HG02938 (cell line): ENCODE measurements around the gene RBP2.

Experiments
- ATAC-seq: cut with Tn5 transposase; IDR thresholded peaks from one replicate; pipeline ENCODE4 v1.9.1; 2021; ENCODE audit warnings: mild to moderate bottlenecking, moderate library complexity; ENCODE audit not compliant: unreplicated experiment

RBP2 gene

DNA sequence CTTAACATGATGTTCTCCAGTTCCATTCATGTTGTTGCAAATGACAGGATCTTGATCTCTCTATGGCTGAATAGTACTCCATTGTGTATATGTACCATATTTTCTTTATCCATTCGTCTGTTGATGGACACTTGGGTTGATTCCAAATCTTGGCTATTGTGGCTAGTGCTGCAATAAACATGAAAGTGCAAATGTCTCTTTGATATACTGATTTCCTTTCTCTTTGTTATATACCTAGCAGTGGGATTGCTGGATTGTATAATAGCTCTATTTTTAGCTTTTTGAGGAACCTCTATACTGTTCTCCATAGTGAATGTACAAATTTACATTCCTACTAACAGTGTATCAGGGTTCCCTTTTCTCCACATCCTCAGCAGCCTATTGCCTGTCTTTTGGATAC lies 5.9 kb upstream of the RBP2 start:
- no peak for ATAC-seq

DNA sequence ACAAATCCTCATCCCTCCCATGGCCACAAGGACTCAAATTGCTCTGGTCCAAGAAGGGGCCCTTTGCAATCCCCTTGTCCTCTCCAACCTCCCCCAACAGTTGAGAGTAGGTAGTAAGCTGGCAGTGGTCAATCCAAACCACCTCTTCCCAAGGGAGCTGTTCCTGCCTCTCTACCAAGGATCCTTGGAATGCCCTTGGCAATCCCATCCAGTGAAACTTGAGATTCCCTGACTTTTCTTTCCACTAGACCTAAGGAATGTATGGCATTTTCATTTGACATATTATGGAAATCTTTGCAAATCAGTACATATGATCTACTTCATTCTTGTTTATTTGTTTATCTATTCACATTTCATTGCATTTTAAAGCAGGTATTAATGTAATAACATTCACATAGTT lies 4.8 kb upstream of the RBP2 start:
- no peak for ATAC-seq

DNA sequence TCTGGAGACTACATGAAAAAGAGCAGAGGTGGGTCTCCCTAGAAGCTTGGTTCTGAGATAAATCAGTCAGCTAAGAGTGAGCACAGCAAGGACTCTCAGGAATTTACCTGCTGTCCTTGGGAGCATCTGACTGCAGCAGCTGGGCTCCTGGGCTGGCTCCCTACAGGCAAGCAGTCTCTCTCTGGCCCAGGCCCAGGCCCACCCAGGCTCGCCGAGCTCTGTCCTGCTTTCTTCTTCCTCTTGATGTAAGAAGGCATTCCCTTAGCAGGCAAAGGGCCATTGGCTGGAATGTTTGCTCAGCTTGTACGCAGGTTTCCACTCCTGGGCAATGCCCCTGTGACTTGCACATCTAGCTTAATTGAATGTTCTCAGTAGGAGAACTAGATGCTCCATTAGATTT lies 4.3 kb upstream of the RBP2 start:
- ATAC-seq: no peak

DNA sequence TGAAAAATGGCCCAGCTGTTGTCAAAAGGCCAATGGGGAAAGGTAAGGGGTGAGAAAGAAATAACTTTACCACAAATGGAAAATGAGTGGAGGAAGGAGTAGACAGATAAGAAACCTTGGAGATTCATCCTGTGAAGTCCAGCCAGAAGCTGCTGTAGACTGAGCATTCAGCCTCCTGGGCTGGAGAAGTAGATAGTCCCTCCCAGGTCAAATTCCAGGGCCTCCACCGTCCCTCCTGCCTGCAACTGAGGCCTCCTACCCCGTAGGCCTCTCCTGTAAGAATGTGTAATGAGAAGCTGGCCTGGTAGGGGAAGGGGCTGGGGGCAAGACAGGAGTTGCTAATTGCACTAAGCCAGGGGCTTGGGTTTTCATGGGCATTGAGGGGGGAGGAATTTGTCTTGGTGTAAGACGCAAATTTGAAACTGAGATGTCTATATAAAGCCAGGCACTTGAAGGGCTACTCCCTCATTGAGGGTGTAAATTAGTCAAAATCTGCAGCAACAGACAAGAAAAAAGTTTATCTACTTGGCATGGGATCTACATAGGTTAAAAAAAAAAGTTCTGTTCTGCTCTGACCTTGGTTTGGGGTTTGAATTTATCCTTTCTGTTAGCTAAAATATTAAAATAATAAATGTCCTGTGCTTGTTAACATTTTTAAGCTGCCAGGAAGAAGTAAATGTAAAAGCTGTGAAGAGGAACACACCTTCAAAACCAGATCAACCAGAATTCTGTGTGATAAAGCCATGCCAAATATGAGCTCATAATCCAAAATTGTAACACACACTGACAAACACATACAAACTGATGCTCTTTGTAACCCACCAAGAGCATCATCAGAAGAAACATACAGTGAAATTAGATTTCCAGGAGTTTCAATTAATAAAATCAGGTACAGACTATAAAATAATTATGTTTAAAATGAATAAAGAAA lies 1.7 kb upstream of the RBP2 start:
- no peak for ATAC-seq

DNA sequence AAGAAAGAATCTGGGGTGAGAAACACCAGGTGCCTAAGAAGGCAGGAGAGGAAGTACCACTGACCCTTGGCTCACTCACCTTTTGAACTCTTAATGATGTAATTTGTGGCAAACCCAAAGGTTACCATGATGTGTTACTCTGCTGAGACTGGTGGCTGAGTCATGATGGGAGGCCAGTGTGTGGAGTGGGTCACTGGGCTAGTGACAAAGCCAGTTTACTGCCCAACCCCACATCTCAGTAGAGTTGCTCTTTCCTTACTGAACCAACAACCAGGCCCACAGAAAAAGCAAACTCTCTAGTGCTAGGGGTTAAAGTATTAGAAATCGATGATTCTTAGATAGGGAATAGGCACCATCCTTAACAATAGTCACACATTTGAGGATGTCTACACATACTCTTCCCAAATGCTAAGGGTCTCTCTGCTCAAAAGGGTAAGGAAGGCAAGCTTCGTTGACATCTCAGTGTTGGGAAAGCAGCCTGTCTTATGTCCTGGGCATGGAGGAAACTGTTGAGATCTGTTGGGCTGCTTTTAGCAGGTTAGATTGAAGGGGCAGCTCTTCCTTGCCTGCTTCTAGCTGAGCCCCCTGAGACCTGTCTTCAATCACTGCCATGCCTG lies 3.1 kb downstream of the RBP2 start:
- ATAC-seq: no peak

DNA sequence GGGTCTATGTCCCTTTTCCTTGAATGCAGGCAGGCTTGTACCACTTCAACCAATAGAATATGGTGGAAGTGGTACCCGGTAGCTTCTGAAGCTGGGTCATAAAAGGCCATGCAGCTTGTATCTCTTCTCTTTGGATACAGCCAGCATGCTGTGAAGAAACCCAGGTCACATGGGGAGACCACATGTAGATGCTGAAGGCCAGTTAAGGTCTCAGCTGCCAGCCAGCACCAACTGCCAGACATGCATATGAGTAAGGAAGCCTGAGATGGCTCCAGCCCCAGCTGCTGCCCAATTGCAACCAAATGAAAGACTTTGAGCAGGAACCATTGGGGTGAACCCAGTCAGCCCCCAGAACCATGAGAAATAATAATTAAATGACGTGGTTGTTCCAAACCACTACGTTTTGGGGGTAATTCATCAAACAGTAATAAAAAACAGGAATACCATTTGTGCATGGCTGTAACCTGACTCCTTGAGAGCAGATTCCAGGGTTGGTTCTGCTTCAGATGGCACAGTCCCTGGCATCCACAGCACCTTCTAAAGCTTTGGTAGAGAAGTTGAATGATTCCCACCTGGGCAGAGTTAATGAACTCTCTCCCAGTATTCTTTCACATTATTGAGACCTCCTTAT lies 3.8 kb downstream of the RBP2 start:
- ATAC-seq: no peak

DNA sequence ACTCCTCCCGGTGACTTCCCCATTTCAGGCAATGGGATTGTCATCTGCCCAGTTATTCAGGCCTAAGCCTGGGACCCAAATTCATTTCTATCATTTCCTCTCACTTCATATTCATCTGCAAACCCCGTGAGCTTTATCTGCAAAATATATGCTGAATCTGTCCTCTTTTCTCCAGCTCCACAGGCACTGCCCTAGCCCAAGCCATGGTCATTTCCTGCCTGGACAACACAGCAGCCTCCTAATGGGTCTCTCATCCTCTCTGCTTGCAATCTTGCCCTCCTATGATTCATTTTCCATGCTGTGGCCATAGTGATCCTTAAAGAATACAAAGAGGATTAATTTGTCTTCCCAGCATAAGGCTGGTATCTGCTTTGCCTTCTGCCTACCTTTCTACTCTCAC lies 6.1 kb downstream of the RBP2 start:
- no peak for ATAC-seq

DNA sequence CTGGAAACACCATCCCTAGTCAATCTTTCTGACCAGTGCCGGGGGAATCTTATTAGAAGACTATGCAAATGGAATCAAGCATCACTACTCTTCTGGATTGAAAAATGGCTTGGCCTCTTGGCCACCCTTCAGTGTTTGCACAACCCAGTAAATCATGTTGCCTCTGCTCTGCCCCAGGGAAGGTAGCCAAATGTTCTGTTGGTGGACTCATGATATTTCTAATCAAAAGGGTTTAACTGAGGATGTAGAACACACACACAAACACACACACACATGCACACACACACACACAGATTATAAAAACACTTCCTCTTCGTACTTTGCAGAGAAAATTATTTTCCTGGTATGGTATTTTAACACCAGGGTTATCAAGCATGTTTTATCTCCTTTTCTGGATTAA lies 7.9 kb downstream of the RBP2 start:
- no peak for ATAC-seq

DNA sequence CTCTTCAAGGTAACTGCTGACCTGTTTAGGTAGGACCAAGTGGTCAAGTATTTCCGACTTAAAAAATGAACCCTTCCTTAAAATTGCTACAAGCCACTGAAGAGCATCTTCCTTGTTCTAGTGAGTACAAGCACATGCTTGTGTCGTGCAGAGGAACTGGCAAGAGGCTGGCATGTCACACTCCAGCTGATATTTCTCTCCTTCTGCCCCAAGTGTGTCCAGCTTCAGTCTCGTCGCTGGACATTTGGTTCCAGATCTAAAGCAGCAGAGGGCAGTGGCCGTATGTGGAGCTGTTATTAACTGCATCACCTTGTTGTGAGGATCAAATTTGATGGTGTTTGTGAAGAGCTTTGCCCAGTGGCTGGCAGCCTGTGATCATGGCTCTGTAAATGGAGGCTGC lies 10.0 kb downstream of the RBP2 start:
- no peak for ATAC-seq

DNA sequence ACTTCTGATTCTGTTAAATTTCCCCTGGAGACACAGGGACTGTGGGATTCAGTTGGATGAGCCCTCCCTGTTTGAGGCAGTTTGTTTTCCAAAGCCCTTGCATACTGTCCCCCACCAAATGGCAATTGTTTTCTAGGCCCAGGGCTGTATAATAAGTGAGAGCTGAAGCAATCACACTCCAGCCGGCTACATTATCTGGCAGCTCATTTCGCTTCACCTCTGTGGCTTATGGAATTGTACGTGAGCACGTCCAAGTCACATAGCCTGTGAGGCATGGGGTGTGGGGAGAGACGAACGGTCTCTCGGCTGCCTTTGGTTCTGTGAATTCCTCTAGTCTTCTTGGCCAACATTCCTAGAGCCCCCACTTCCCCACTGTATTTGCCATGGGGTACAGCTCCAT lies 10.7 kb downstream of the RBP2 start:
- ATAC-seq: no peak

DNA sequence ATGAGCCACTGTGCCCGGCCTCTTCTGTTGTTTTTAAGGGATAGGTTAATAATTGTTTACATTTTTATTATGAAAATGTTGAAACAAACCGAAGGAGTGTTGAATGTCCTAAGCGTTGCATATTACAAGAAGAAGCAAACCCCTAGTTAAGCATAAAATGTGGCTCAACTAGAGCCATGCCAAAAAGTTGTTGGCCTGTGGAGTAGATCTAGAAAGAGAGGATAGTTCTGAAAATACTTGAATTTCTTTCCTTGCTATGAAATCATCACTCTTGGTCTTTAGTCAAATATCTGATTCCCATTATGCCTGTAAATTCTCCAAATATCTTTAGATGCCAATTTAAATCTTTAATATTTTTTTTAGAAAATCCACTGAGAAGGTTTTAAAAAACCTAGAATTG lies 12.8 kb downstream of the RBP2 start:
- no peak for ATAC-seq

DNA sequence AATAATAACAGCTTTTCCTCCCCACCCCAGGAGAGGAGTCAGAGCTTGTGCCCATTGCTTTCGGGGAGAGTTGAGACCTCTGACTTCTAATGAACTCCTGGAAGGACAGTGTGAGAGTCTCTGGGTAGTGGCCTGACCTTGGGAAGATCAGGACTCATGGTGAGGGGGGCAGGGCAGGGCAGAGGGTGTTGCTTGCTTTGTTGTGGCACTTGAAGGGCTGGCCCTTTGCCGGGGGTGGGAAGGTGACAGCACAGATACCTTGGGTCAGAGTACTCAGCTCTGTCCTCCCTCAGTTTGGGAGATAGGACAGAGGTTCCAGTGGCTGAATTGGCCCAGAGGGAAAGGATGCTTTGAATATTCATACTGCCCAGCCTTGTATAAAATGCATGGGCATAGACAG lies 15.8 kb downstream of the RBP2 start:
- ATAC-seq: no peak

DNA sequence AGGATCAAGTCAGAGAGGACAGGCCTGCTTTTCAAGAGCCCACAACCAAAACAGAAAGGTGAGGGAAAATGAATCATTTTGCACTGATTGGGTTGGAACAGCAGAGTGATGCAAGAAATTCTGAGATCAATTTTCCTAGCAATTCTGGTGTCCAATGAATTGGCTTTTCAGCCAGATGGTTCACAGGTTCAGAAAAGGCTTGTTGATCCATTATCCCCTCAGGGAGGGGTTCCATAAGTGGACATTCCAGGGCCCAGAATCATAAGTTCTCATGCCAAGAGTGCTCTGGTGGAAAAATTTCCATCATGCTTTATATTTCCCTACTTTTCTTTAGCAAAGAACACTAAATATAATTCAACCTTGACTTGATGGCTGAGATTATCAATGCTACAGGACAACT lies 16.2 kb downstream of the RBP2 start:
- no peak for ATAC-seq

DNA sequence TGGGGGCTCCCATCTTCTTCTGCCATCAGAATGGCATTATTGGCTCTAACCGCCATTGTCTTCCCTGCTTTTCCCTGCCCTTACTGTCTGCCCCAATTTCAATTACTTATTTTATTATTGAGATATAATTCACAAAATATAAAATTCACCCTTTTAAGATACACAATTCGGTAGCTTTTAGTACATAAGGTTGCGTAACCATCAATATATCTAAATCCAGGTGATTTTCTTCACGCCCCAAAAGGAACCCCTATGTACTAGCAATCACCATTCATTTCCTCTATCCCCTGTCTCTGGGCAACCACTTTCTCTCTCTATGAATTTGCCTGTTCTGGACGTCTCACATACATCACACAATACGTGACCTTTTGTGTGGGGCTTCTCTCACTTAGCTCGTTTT lies 18.0 kb downstream of the RBP2 start:
- ATAC-seq: no peak

DNA sequence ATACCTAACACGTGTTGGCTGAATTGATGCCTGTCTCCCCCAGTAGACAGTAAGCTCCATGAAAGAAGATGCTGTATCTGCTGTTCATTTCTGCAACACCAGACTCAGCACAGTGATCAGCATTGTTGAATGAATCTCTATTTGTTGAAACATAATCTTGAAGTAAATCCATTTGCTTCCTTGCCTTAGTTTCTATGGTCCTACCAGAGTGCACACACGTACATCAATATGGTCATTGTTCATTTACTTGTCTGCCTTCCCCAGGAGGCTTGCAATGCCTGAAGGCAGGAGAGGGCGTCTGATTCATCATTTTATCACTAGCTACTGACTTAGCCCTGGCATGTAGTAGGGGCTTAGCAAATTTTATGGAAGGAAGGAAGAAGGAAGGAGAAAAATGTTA lies 19.2 kb downstream of the RBP2 start:
- ATAC-seq: no peak

DNA sequence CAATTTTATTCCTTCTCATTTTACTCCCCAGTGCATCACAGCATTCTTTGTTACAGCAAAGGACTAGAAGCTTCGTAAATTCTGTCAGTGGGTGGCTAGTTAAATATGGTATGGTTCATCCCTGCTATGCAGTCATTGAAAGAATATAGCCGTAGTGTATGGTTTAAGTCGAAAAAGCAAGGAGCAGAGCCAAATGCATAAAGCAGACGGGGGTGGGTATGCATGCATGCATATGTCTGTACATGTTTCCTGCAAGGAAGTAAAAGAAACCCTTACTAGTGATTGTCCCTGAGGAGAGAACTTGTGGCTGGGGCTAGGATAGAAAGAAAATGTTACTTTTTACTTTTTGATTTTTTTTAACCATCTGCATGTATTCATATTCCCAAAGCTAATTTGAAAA lies 19.9 kb downstream of the RBP2 start:
- ATAC-seq: no peak

DNA sequence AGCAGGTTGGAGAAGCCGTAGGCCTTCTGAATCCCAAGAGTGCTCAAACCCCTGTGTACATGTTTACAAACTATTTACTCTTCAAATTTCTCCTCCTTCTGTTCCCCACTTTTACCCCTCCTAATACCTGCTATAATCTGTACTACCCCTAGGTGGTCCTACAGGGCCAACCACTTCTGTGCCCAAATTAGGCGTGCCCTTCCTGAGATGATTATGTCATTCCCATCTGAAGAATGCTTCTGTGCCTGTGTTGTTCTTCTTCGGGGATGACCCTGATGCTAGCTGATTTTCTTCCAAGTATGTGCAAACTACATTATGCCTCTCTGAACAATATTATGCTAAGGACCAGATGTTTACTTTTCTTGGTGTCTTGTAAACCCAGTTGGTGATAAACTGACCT lies 20.5 kb downstream of the RBP2 start:
- no peak for ATAC-seq

DNA sequence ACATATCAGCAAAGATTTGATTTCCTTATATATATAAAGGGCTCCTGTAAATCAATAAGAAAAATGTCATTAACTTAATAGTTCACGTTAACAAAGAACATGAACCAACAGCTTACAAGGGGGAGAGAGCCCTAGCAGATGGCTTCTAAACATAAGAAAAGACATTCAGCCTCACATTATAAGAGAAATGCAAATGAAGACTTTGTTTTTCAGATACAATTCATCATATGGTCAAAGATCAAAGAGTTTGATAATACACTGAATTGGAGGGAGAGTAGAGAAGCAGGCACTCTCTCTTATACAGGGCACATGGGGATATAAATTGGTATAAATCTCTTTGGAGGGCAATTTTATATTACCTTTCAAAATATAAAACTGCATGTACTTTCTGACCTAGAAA lies 21.1 kb downstream of the RBP2 start:
- no peak for ATAC-seq

DNA sequence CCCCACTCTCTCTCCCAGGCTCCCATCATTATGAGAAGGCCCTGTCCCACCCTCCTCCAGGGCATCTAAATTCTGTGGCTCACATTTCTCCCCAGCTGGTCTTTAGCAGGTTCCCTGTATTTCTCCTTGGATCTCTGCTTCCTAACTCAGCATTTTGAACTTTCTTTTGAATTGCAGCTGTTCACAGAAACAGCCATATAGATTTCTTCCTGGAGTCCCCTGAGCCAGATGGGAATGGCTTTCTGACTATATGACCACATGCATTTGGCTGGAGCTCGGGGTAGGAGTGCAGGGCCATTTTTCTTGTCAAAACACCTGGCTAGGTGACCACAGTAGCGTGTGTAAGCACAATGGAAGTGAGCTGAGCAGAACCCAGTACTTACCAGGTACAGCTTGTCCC lies 22.0 kb downstream of the RBP2 start:
- ATAC-seq: no peak

DNA sequence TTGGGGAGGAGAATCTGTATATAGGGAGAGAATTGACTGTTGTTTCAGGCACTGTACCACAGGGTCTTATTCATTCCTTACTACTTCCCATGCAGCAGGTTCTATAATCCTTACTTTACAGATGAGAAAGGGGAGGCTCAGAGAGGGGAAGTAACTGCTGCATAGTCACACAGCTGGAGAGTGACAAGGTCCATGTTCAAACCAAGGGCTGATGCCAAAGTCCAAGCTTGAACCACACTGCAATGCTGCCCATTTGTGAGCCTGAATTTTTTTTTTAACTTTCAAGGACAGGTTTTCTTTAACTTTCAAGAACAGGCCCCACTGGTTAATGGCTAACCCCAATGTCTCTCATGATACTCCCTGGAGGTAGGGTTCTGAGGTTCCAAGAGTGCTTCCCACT lies 26.2 kb downstream of the RBP2 start:
- no peak for ATAC-seq

DNA sequence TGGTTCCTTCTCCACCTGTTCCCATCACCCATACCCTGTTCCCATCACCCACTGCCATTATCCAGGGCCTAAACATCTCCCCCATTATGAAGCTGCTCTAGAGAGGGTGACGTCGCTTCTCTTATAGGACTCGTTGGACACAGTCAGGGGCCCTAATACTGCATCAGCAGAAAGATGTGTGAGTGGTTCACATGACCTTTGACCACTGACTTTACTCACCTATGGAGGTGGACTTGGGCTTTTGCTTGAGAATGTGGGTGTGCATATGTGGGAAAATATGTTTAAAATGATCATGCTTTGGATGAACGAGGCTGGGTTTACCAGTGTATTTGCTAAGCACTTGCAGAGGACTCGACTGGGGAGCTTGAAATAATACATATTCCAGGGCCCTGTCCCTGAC lies 26.8 kb downstream of the RBP2 start:
- no peak for ATAC-seq

DNA sequence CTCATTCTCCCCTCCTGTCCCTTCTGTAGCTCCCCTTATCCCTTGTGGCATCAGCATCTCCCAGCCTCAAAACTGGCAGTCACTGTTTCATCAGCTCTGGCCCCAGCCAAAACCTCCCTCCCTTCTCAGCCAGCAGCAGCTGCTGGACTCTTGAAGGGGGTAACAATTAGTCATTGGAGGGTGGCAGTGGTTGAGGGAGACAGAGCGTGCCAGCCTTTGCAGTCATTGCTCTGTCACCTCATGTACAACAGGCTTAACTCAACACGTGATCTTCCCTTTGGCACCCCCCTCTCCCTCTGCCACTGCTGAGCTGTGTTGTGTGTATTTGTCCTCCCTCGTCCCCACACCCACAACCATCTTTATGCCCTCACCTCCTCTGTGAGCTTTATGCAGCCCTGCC lies 28.2 kb downstream of the RBP2 start:
- no peak for ATAC-seq
